Activated CD8-positive, alpha-beta memory T cell treated with anti-CD3 and anti-CD28 coated beads for 36 hours (primary cell): Measurements from ENCODE around the gene OR8I2. TPM values are rescaled to one million over a fixed set of nuclear protein-coding genes. Genes with fewer than 3 reads are reported as not detected.
"Not testable (repeated sequence)": the region's sequence is repeated elsewhere in the genome, so short reads cannot be mapped to it uniquely, and the experiment has no call there.

Experiments
- CTCF ChIA-PET: fragments of 350-600 bp; sonication (Branson Sonifier 250); formaldehyde crosslinking; loops from one replicate; lab custom pipeline; 2021; ENCODE audit warnings: antibody characterized with exemption; lab: Charles Lee
- POLR2A ChIA-PET: fragments of 350-600 bp; sonication (Branson Sonifier 250); formaldehyde crosslinking; loops from one replicate; lab custom pipeline; 2021; ENCODE audit warnings: antibody characterized with exemption; lab: Charles Lee
- total RNA-seq, 2 experiments: library from RNA; stranded (reverse); gene quantifications; one replicate each; pipeline ENCODE4 v1.2.3, GENCODE V29; 2021

OR8I2 gene
- total RNA-seq: not detected

DNA sequence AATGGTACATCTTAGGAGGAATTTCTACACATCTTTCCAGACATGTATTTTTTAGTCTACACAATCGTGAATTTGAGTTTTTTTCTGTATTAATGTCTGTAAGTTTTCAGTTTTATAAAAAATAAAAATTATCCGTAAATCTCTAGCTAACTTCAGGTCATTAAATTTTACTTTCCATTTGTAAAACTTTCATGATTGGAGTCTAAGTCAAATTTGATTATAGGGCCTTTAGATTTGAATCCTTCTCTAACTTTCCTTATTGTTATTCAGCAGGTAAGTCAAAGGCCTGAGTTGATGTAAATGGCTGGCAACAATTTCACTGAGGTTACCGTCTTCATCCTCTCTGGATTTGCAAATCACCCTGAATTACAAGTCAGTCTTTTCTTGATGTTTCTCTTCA, at the start of gene OR8I2:
Gene OR8I2, plus strand, starts transcription at position 301 of the 400 bp plus-strand sequence. Its CDS starts 0 bp downstream, at position 301.
- CTCF ChIA-PET: no interaction called here
- POLR2A ChIA-PET: no interaction called here

DNA sequence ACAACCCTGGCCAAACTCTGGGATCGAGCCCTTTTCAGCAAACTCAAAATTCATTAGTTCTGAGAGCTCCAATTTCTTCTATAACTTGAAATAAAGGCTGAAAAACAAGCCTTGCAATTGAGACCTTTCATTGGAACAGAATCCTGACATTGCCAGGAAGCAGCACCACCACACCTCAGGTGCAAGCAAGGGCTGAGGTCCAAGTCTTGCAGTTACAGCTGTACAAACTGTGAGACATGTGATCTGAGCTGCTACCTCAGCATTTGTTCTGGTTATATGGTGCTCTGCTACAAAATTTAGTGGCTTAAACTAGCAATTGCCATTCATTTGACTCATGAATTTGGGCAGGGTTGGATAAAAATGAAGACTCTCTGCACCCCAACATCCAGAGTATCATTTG, 47.6 kb upstream of the OR8I2 start:
- POLR2A ChIA-PET: no interaction called here
- CTCF ChIA-PET: no interaction called here

DNA sequence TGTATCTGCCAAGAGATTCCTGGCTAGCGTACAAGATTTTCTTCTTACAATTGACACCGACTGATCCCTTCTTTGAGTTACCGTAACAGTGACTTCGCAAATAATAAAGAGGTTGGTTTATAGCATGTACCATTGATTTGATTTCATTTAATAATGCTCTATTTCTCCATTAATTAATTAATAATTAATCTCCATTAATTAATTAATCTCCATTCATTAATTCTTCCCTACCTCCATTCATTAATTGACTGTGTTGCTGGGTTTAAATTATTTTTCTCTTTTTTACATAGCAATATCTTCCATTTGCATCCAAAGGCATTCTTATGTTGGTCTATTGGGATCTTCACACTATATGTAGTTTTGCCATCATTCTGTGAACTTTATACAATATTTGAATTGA, 44.6 kb upstream of the OR8I2 start:
- ChIA-PET POLR2A (no interaction called here), CTCF (no interaction called here)

DNA sequence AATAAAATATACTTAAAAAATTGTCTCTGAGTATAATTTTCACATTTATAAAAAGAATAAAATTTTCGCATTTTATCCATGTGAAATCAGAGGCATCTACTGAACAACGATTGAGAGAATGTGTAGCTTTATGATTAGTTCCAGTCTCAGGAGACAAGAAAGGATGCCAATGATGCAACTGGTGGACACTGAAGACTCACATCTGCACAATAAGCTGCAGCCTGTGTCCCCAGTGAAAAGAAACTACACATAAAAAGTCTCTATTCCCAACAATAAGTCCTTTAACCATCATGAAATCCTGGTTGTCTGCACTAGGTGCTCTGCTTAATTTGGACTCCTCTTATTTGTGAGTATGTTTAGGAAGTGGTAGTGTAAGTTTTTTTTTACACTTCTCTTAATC, 43.6 kb upstream of the OR8I2 start:
- ChIA-PET POLR2A (no interaction called here), CTCF (no interaction called here)

DNA sequence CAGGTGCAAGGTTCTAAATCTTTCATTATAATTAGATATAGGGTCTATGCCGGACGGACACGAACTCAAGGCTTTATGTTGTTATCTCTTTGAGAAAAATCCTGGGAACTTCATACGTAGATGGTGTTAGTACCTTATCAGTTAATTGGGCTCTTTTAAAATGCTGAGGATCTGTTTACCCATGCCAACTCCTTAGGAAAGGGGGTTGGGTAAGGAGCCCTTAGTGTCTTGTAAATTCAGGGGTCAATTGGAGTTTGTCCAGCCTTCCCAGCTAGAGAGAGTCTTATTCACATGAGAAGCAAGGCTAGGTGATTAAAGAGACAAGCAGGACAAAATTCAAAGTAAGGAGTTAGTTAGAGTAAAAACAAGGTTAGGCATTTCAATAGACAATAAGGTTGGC, 36.7 kb upstream of the OR8I2 start:
- POLR2A ChIA-PET, CTCF ChIA-PET: not testable (repeated sequence)

DNA sequence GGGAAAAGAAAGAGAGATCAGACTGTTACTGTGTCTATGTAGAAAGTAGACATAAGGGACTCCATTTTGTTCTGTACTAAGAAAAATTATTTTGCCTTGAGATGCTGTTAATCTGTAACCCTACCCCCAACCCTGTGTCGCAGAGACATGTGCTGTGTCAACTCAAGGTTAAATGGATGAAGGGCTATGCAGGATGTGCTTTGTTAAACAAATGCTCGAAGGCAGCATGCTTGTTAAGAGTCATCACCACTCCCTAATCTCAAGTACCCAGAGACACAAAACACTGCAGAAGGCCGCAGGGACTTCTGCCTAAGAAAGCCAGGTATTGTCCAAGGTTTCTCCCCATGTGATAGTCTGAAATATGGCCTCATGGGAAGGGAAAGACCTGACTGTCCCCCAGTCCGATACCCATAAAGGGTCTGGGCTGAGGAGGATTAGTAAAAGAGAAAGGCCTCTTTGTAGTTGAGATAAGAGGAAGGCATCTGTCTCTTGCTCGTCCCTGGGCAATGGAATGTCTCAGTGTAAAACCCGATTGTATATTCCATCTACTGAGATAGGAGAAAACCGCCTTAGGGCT, 35.4 kb upstream of the OR8I2 start:
- CTCF ChIA-PET, POLR2A ChIA-PET: not testable (repeated sequence)

DNA sequence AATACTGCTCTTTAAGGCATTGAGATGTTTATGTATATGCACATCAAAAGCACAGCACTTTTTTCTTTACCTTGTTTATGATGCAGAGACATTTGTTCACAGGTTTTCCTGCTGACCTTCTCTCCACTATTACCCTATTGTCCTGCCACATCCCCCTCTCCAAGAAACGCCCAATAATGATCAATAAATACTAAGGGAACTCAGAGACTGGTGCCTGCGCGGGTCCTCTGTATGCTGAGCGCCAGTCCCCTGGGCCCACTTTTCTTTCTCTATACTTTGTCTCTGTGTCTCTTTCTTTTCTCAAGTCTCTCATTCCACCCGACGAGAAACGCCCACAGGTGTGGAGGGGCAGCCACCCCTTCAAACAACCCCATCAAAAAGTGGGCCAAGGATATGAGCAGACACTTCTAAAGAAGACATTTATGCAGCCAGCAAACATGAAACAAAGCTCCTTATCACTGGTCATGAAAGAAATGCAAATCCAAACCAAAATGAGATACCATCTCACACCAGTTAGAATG, 34.8 kb upstream of the OR8I2 start:
- CTCF ChIA-PET, POLR2A ChIA-PET: not testable (repeated sequence)

DNA sequence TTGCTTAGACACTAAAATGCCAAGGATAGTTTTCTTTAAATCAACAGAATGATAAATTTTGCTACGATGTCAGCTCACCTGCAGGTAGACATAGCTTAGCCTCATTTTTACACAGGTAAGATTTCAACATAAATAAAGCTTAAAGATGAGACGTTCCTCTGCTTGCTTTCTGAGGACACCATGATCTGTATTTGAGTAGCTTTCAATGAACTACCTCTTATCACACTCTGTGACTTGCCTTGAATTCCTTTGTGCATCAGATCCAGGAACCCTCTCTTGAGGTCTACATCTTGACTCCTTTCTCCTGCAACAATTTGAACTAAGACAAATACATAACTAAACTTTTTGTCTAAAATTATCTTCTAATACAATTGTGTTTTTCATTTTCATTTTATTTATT, 26.1 kb upstream of the OR8I2 start:
- CTCF ChIA-PET: no interaction called here
- POLR2A ChIA-PET: no interaction called here

DNA sequence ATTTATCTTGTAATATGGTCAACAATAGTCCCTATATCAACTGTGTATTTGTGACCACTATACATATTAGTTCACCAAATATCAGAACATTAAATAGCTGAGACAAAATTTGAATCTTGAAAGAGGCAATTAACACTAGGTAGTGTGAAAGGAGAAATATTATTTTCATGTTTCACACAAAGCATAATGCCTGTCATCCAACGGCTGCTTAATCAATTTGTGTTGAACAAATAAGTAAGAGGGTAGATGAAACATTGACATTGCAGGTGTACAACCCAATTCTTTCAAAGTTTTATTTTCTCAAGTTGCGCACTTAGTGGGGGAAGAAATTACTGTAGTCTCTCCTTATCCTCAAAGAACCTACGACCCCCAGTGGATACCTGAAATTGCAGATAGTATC, 3.4 kb upstream of the OR8I2 start:
- ChIA-PET CTCF (no interaction called here), POLR2A (no interaction called here)

DNA sequence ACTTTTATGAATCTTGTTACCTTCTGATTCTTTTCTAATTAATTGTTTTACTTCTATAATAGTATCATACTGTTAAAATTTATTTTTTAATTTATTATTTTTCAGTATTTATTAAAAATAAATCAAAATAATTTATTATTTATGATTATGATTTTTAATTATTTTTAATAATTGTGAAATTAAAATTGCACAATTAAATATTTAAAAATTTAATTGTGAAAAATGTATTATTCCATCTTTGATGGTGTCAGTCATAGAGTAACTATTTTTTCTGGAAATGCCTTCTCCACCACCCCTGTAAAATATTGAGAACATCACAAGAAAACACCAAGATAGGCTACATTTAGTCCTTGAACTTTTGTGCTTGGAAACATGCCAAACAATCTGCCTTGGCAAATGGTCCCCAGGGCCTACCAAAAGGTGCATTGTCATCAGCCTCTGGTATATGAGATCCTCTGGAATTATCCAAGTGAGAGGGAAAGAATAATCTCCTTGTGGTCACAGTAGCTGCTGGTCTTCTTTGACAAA, 10.2 kb downstream of the OR8I2 start, which contains the start of gene OR8H2:
Gene OR8H2, plus strand, starts transcription at position 478 of the 528 bp plus-strand sequence. CDS start 1,356 bp downstream, outside the sequence.
- ChIA-PET CTCF (no interaction called here), POLR2A (no interaction called here)

DNA sequence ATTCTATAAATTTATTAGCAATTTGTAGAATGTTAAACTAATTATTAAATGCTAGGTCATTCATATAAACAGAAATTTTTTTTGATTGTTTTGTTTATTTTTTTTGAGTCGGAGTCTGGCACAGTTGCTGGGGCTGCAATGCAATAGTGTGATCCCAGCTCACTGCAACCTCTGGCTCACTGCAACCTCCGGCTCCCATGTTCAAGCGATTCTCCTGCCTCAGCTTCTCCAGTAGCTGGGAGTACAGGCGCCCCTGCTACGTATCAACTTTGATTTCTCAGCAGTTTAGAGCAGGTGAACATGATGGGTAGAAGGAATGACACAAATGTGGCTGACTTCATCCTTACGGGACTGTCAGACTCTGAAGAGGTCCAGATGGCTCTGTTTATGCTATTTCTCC, 29.0 kb downstream of the OR8I2 start, which contains the start of gene OR8H3:
Gene OR8H3, plus strand, starts transcription at position 301 of the 400 bp plus-strand sequence. Its CDS starts 0 bp downstream, at position 301.
- CTCF ChIA-PET: no interaction called here
- POLR2A ChIA-PET: no interaction called here

DNA sequence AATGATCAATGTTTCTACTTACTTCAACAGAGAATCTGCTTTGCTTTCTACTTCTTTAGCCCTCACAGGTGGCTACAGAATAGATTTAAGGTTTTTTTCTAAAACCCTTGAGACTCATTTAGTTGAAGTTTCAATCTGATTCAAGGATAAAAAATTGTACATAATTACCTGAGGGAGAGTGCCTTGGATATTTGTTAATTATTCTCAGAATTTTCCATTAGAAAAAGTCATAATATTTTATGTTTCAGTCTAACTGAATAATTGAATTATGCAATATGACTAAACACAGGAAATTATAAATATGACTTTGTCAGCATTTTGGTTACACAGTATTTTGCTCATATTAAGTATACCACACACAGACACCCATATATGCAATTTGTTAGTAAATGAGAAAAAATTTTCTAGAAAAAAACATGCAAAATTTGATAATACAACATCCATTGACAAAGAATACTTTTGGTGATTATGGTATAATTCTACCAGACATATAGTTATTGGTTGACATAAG, 47.1 kb downstream of the OR8I2 start, which contains the start of gene OR8J3:
Gene OR8J3, minus strand, starts transcription at position 51 of the 511 bp plus-strand sequence. CDS start 2,483 bp downstream, outside the sequence.
- CTCF ChIA-PET: no interaction called here
- POLR2A ChIA-PET: no interaction called here

DNA sequence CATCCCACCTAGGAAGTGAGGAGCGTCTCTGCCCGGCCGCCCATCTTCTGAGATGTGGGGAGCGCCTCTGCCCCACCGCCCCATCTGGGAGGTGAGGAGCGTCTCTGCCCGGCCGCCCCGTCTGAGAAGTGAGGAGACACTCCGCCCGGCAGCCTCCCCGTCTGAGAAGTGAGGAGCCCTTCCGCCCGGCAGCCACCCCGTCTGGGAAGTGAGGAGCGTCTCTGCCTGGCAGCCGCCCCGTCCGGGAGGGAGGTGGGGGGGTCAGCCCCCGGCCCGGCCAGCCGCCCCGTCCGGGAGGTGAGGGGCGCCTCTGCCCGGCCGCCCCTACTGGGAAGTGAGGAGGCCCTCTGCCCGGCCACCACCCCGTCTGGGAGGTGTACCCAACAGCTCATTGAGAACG, 50.6 kb downstream of the OR8I2 start:
- CTCF ChIA-PET, POLR2A ChIA-PET: not testable (repeated sequence)

Other genes with a start within 250 kb of the OR8I2 start
- not detected for gene TRIM51, start 210.0 kb upstream of the OR8I2 start, total RNA-seq
- not detected for gene OR5W2, start 178.7 kb upstream of the OR8I2 start, total RNA-seq
- not detected for gene OR5I1, start 156.9 kb upstream of the OR8I2 start, total RNA-seq
- not detected for gene OR10AG1, start 123.4 kb upstream of the OR8I2 start, total RNA-seq
- not detected for gene OR5F1, start 98.7 kb upstream of the OR8I2 start, total RNA-seq
- not detected for gene OR5AS1, start 65.7 kb upstream of the OR8I2 start, total RNA-seq
- not detected for gene OR8H2, start 10.4 kb downstream of the OR8I2 start, total RNA-seq
- not detected for gene OR8H3, start 29.1 kb downstream of the OR8I2 start, total RNA-seq
- gene OR8J3, start 46.9 kb downstream of the OR8I2 start, total RNA-seq: not detected
- not detected for gene OR8K5, start 67.0 kb downstream of the OR8I2 start, total RNA-seq
- gene OR5J2, start 83.3 kb downstream of the OR8I2 start, total RNA-seq: not detected
- not detected for gene OR5T2, start 140.9 kb downstream of the OR8I2 start, total RNA-seq
- not detected for gene OR5T3, start 158.9 kb downstream of the OR8I2 start, total RNA-seq
- not detected for gene OR5T1, start 180.8 kb downstream of the OR8I2 start, total RNA-seq
- not detected for gene OR8H1, start 198.9 kb downstream of the OR8I2 start, total RNA-seq
- not detected for gene OR8K3, start 221.8 kb downstream of the OR8I2 start, total RNA-seq